DND-41 (cell line): ENCODE results near the gene THSD4.

ENCODE experiments used
- CTCF ChIP-seq: IDR thresholded peaks from 2 replicates; pipeline ENCODE4 v1.5.1; 2012; ENCODE audit warnings: borderline replicate concordance, low read length, moderate library complexity, mild to moderate bottlenecking; ENCODE audit not compliant: poor library complexity, severe bottlenecking; ENCODE audit errors: extremely low read depth
- EZH2 ChIP-seq: IDR thresholded peaks from 3 replicates; pipeline ENCODE4 v1.6.1; 2012; ENCODE audit warnings: borderline replicate concordance, low read depth, mild to moderate bottlenecking, moderate library complexity, low read length, inconsistent platforms; ENCODE audit not compliant: severe bottlenecking

- no peak for TF ChIP-seq CTCF
- TF ChIP-seq EZH2 = no peak
These were observed 386.8 kb downstream of the THSD4 start for GRCh38 chr15:71502077-71502432.
